Measurements from ENCODE around the gene PCNX2. TPM values are rescaled to one million over a fixed set of nuclear protein-coding genes. Genes with fewer than 3 reads are reported as not detected.

Gene PCNX2
- total and polyA plus RNA-seq, 2 donors: 7.7 to 10.0 TPM

- no peak overlapping the region for H3K4me3 ChIP-seq (ENCODE audit: low read length in 2 of 2)
- H3K9me3 ChIP-seq (ENCODE audit: control insufficient read depth in 2 of 2, insufficient read depth in 1 of 2, low read length in 1 of 2): peaks cover 0 to 5% of the 10 kb centered on the region in 2 donors
- no peaks in the 10 kb centered on the region for H3K27me3 ChIP-seq (ENCODE audit: control insufficient read depth in 2 of 2, insufficient read depth in 1 of 2, low read length in 1 of 2)
- WGBS: 92% methylated on average over 2 of the region's 2 CpGs
- H3K4me1 ChIP-seq (ENCODE audit: control insufficient read depth in 2 of 2, insufficient read depth in 2 of 2, low read length in 2 of 2): peaks cover 2 to 34% of the 10 kb centered on the region in 2 donors
- no peak overlapping the region for H3K27ac ChIP-seq (ENCODE audit: low read depth in 1 of 2, low read length in 1 of 2)
- no peaks in the 10 kb centered on the region for H3K36me3 ChIP-seq (ENCODE audit: control insufficient read depth in 2 of 2, insufficient read depth in 2 of 2, low read length in 1 of 2)
- DNase-seq (ENCODE audit: low read depth in 6 of 9, low spot score in 9 of 9): no peak
These were observed 355.8 kb downstream of the PCNX2 start for GRCh38 chr1:232939748-232940147.

GRCh38 chr1:232938926-232939325 is 356.6 kb downstream of the PCNX2 start:
- 98% methylated on average over 11 of the region's 11 CpGs for WGBS
- H3K9me3 ChIP-seq (ENCODE audit: control insufficient read depth in 2 of 2, insufficient read depth in 1 of 2, low read length in 1 of 2): no peaks in the 10 kb centered on the region
- no peak overlapping the region for H3K4me3 ChIP-seq (ENCODE audit: low read length in 2 of 2)
- H3K36me3 ChIP-seq (ENCODE audit: control insufficient read depth in 2 of 2, insufficient read depth in 2 of 2, low read length in 1 of 2): no peaks in the 10 kb centered on the region
- H3K4me1 ChIP-seq (ENCODE audit: control insufficient read depth in 2 of 2, insufficient read depth in 2 of 2, low read length in 2 of 2): peaks cover 2 to 28% of the 10 kb centered on the region in 2 donors
- no peak for DNase-seq (ENCODE audit: low read depth in 6 of 9, low spot score in 9 of 9)
- H3K27me3 ChIP-seq (ENCODE audit: control insufficient read depth in 2 of 2, insufficient read depth in 1 of 2, low read length in 1 of 2): no peaks in the 10 kb centered on the region
- no peak overlapping the region for H3K27ac ChIP-seq (ENCODE audit: low read depth in 1 of 2, low read length in 1 of 2)

GRCh38 chr1:232937741-232938375 is 357.7 kb downstream of the PCNX2 start:
- Histone ChIP-seq H3K36me3 (ENCODE audit: control insufficient read depth in 2 of 2, insufficient read depth in 2 of 2, low read length in 1 of 2) (no peaks in the 10 kb centered on the region), H3K9me3 (ENCODE audit: control insufficient read depth in 2 of 2, insufficient read depth in 1 of 2, low read length in 1 of 2) (no peaks in the 10 kb centered on the region), H3K4me1 (ENCODE audit: control insufficient read depth in 2 of 2, insufficient read depth in 2 of 2, low read length in 2 of 2) (peaks cover 2 to 23% of the 10 kb centered on the region in 2 donors), H3K4me3 (ENCODE audit: low read length in 2 of 2) (no peak overlapping the region), H3K27me3 (ENCODE audit: control insufficient read depth in 2 of 2, insufficient read depth in 1 of 2, low read length in 1 of 2) (no peaks in the 10 kb centered on the region), H3K27ac (ENCODE audit: low read depth in 1 of 2, low read length in 1 of 2) (peak overlapping the region in 1 of 2 donors; percentile 18)
- WGBS: 87% methylated on average over 8 of the region's 8 CpGs
- peak in 1 of 9 donors; percentile 34 for DNase-seq (ENCODE audit: low read depth in 6 of 9, low spot score in 9 of 9)

GRCh38 chr1:232936941-232937340 is 358.6 kb downstream of the PCNX2 start:
- 83% methylated on average over 6 of the region's 6 CpGs for WGBS
- Histone ChIP-seq H3K4me1 (ENCODE audit: control insufficient read depth in 2 of 2, insufficient read depth in 2 of 2, low read length in 2 of 2) (peaks cover 2 to 23% of the 10 kb centered on the region in 2 donors), H3K27ac (ENCODE audit: low read depth in 1 of 2, low read length in 1 of 2) (no peak overlapping the region), H3K36me3 (ENCODE audit: control insufficient read depth in 2 of 2, insufficient read depth in 2 of 2, low read length in 1 of 2) (no peaks in the 10 kb centered on the region), H3K27me3 (ENCODE audit: control insufficient read depth in 2 of 2, insufficient read depth in 1 of 2, low read length in 1 of 2) (no peaks in the 10 kb centered on the region), H3K4me3 (ENCODE audit: low read length in 2 of 2) (no peak overlapping the region), H3K9me3 (ENCODE audit: control insufficient read depth in 2 of 2, insufficient read depth in 1 of 2, low read length in 1 of 2) (no peaks in the 10 kb centered on the region)
- DNase-seq (ENCODE audit: low read depth in 6 of 9, low spot score in 9 of 9): peak in 1 of 9 donors; percentile 59

Other genes starting within 250 kb of the PCNX2 start
- 0.94 TPM for gene MAP3K21, start 32.0 kb upstream of the PCNX2 start, total RNA-seq
- gene MAP3K21, start 32.0 kb upstream of the PCNX2 start, polyA plus RNA-seq: 1.3 TPM

Data from thymus (tissue), 11 donors.